Measurements from ENCODE around the gene MSI1. TPM values are rescaled to one million over a fixed set of nuclear protein-coding genes. Genes with fewer than 3 reads are reported as not detected.

Gene MSI1
- total and polyA plus RNA-seq, 2 of the 13 experiments (the other 11 are each of a cell fraction or from before 2014, with no cell fraction given) = 0.09 to 0.46 TPM

GRCh38 chr12:120292661-120293531, 76.1 kb downstream of the MSI1 start, which contains the start of gene RNU4-1 (continued):
- TF ChIP-seq CCAR2 (optimal IDR thresholded peaks at IDR 0.05; ENCODE audit: low read depth, low read length) = no peak
- TF ChIP-seq ZNF546 (CRISPR knock-in tag; conservative IDR thresholded peaks at IDR 0.05) = no peak
- TF ChIP-seq SAFB2 (CRISPR knock-in tag; IDR thresholded peaks at IDR 0.05; ENCODE audit: borderline replicate concordance, low read depth) = peak; percentile 38; the same call in 1 of the 2 replicates
- TF ChIP-seq ZMYM2 (CRISPR knock-in tag; IDR thresholded peaks at IDR 0.05) = no peak
- peak; percentile 63; the same call in 1 of the 2 replicates for TF ChIP-seq KMT2A (CRISPR knock-in tag; IDR thresholded peaks at IDR 0.05)
- no peak for TF ChIP-seq ZNF776 (CRISPR knock-in tag; IDR thresholded peaks at IDR 0.05)
- no peak; the same call in 1 of the 2 replicates for TF ChIP-seq FOXK1 (CRISPR knock-in tag; IDR thresholded peaks at IDR 0.05; ENCODE audit: borderline replicate concordance, low read depth)
- TF ChIP-seq HES4 (CRISPR knock-in tag; IDR thresholded peaks at IDR 0.05; ENCODE audit: borderline replicate concordance) = no peak
- TF ChIP-seq MYC (CRISPR knock-in tag; IDR thresholded peaks at IDR 0.05; ENCODE audit: borderline replicate concordance) = no peak
- no peak; the same call in 1 of the 2 replicates for TF ChIP-seq THAP7 (CRISPR knock-in tag; IDR thresholded peaks at IDR 0.05)
- no peak for TF ChIP-seq ZMAT3 (CRISPR knock-in tag; conservative IDR thresholded peaks at IDR 0.05)
- TF ChIP-seq ONECUT2 (CRISPR knock-in tag; IDR thresholded peaks at IDR 0.05) = peak; percentile 56; the same call in 1 of the 2 replicates
- TF ChIP-seq PCBP2 (optimal IDR thresholded peaks at IDR 0.05; ENCODE audit: low read depth, low read length, poor library complexity, severe bottlenecking) = peak; percentile 30
- no peak for TF ChIP-seq SMAD9 (CRISPR knock-in tag; IDR thresholded peaks at IDR 0.05)
- 0 out of 2 replicates have a peak, but pooled peaks have one; percentile 76 for TF ChIP-seq SMAD3 (CRISPR knock-in tag; IDR thresholded peaks at IDR 0.05)
- TF ChIP-seq ZSCAN29 (CRISPR knock-in tag; conservative IDR thresholded peaks at IDR 0.05) = no peak; the same call in 1 of the 2 replicates
- TF ChIP-seq ZNF879 (CRISPR knock-in tag; IDR thresholded peaks at IDR 0.05) = no peak
- TF ChIP-seq KLF6 (CRISPR knock-in tag; IDR thresholded peaks at IDR 0.05) = peak; percentile 39; the same call in 1 of the 2 replicates
- peak; percentile 30 for TF ChIP-seq ZNF629 (CRISPR knock-in tag; conservative IDR thresholded peaks at IDR 0.05)
- TF ChIP-seq, protein P1, sequence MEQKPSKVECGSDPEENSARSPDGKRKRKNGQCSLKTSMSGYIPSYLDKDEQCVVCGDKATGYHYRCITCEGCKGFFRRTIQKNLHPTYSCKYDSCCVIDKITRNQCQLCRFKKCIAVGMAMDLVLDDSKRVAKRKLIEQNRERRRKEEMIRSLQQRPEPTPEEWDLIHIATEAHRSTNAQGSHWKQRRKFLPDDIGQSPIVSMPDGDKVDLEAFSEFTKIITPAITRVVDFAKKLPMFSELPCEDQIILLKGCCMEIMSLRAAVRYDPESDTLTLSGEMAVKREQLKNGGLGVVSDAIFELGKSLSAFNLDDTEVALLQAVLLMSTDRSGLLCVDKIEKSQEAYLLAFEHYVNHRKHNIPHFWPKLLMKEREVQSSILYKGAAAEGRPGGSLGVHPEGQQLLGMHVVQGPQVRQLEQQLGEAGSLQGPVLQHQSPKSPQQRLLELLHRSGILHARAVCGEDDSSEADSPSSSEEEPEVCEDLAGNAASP (CRISPR knock-in tag; IDR thresholded peaks at IDR 0.05; ENCODE audit: borderline replicate concordance) = peak; percentile 77; the same call in 1 of the 2 replicates
- TF ChIP-seq CHD4 (IDR thresholded peaks at IDR 0.05; ENCODE audit: borderline replicate concordance, low read length) = peak; percentile 4; the same call in 1 of the 2 replicates
- peak; percentile 66; the same call in 1 of the 2 replicates for TF ChIP-seq ZNF124 (CRISPR knock-in tag; IDR thresholded peaks at IDR 0.05)
- TF ChIP-seq, protein P2, sequence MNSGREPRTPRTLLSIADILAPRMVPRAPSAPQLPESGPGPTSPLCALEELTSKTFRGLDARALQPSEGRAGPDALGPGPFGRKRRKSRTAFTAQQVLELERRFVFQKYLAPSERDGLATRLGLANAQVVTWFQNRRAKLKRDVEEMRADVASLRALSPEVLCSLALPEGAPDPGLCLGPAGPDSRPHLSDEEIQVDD (CRISPR knock-in tag; IDR thresholded peaks at IDR 0.05; ENCODE audit: borderline replicate concordance) = no peak
- peak; percentile 72; the same call in 1 of the 2 replicates for TF ChIP-seq ZNF775 (CRISPR knock-in tag; IDR thresholded peaks at IDR 0.05; ENCODE audit: borderline replicate concordance)
- peak; percentile 68; the same call in 1 of the 2 replicates for TF ChIP-seq NCOA2 (CRISPR knock-in tag; IDR thresholded peaks at IDR 0.05)
- no peak for TF ChIP-seq TCF7L2 (IDR thresholded peaks at IDR 0.05; ENCODE audit: low read depth, low read length)
- TF ChIP-seq, protein P3, sequence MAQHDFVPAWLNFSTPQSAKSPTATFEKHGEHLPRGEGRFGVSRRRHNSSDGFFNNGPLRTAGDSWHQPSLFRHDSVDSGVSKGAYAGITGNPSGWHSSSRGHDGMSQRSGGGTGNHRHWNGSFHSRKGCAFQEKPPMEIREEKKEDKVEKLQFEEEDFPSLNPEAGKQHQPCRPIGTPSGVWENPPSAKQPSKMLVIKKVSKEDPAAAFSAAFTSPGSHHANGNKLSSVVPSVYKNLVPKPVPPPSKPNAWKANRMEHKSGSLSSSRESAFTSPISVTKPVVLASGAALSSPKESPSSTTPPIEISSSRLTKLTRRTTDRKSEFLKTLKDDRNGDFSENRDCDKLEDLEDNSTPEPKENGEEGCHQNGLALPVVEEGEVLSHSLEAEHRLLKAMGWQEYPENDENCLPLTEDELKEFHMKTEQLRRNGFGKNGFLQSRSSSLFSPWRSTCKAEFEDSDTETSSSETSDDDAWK (CRISPR knock-in tag; IDR thresholded peaks at IDR 0.05) = no peak
